SK-N-SH (cell line): ENCODE results near the gene PDXDC1. TPM values are rescaled to one million over a fixed set of nuclear protein-coding genes. Genes with fewer than 3 reads are reported as not detected.

Source experiments
- CTCF ChIA-PET: fragments of 300-600, 350-600 bp; formaldehyde crosslinking; extraction: SDS; loops from one replicate; lab custom pipeline; 2021; lab: Yijun Ruan, JAX
- POLR2A ChIA-PET: fragments of 350-600 bp; sonication (Branson Sonifier 250); formaldehyde crosslinking; extraction: SDS; loops from one replicate; lab custom pipeline; 2020; ENCODE audit warnings: antibody characterized with exemption, inconsistent platforms; lab: Yijun Ruan, JAX
- DNase-seq: peaks from one replicate; pipeline ENCODE4 v3.0.0; 2012
- H2AFZ ChIP-seq: fragments of 200-600 bp; sonication (generic); 2 replicates; pipeline ENCODE4 v1.8.1; 2016; ENCODE audit warnings: antibody characterized with exemption, mild to moderate bottlenecking, low read depth
- H3F3A ChIP-seq: fragments of 200-600 bp; sonication (generic); replicated peaks from 2 replicates; pipeline ENCODE3; 2016; ENCODE audit warnings: antibody characterized with exemption, mild to moderate bottlenecking; ENCODE audit not compliant: insufficient read depth
- H3K27ac ChIP-seq, 2 experiments: fragments of 200-500 bp in 1 of 2; fragments of 200-600 bp in 1 of 2; sonication (Bioruptor generic) in 1 of 2; sonication (generic), shearing (Covaris generic) in 1 of 2; 2 replicates each; pipeline versions ENCODE4 v1.5.1 to v1.6.1; 2014 to 2016; ENCODE audit warnings: low read depth in 2 of 2, inconsistent platforms in 1 of 2, low read length in 1 of 2, mild to moderate bottlenecking in 1 of 2, mixed read lengths in 1 of 2
- H3K27me3 ChIP-seq: fragments of 200-600 bp; sonication (generic), shearing (Covaris generic); 2 replicates; pipeline ENCODE4 v1.6.1; 2016; ENCODE audit warnings: mixed run types; ENCODE audit not compliant: insufficient read depth
- H3K36me3 ChIP-seq, 2 experiments: fragments of 200-500 bp in 1 of 2; fragments of 200-600 bp in 1 of 2; sonication (Bioruptor generic) in 1 of 2; sonication (generic) in 1 of 2; replicated peaks in 1 of 2; 2 replicates each; pipeline versions ENCODE3 to v1.5.1; 2014 to 2016; ENCODE audit warnings: low read length in 1 of 2, mild to moderate bottlenecking in 1 of 2; ENCODE audit not compliant: insufficient read depth in 2 of 2, control insufficient read depth in 1 of 2
- H3K4me1 ChIP-seq, 2 experiments: fragments of 200-500 bp in 1 of 2; fragments of 200-600 bp in 1 of 2; sonication (Bioruptor generic) in 1 of 2; sonication (generic), shearing (Covaris generic) in 1 of 2; 2 replicates each; pipeline versions ENCODE4 v1.5.1 to v1.6.1; 2014 to 2016; ENCODE audit warnings: low read depth in 1 of 2, low read length in 1 of 2, mixed run types in 1 of 2; ENCODE audit not compliant: insufficient read depth in 2 of 2, control insufficient read depth in 1 of 2
- H3K4me2 ChIP-seq: fragments of 200-600 bp; sonication (generic), shearing (Covaris generic); 2 replicates; pipeline ENCODE4 v1.6.1; 2017; ENCODE audit warnings: mixed run types
- H3K4me3 ChIP-seq, 2 experiments: fragments of 200-500 bp in 1 of 2; fragments of 200-600 bp in 1 of 2; sonication (Bioruptor generic) in 1 of 2; sonication (generic), shearing (Covaris generic) in 1 of 2; 2 replicates each; pipeline versions ENCODE4 v1.5.1 to v1.8.1; 2014 to 2016; ENCODE audit warnings: low read depth in 2 of 2, inconsistent platforms in 1 of 2, low read length in 1 of 2, mild to moderate bottlenecking in 1 of 2, mixed read lengths in 1 of 2, moderate library complexity in 1 of 2
- H3K79me2 ChIP-seq: fragments of 200-600 bp; sonication (generic); 2 replicates; pipeline ENCODE4 v1.8.1; 2017; ENCODE audit warnings: mild to moderate bottlenecking; ENCODE audit not compliant: insufficient read depth
- H3K9ac ChIP-seq: fragments of 200-600 bp; sonication (generic); 2 replicates; pipeline ENCODE4 v1.6.1; 2017; ENCODE audit warnings: mixed run types
- H3K9me2 ChIP-seq: fragments of 200-600 bp; sonication (generic); 2 replicates; pipeline ENCODE4 v1.6.1; 2017; ENCODE audit warnings: mixed run types
- H3K9me3 ChIP-seq: fragments of 200-600 bp; sonication (generic); 2 replicates; pipeline ENCODE4 v1.6.1; 2017; ENCODE audit warnings: mixed run types, mild to moderate bottlenecking, moderate library complexity
- H4K20me1 ChIP-seq: fragments of 200-600 bp; sonication (generic); 2 replicates; pipeline ENCODE4 v1.6.1; 2017; ENCODE audit warnings: mild to moderate bottlenecking, mixed run types; ENCODE audit not compliant: insufficient read depth
- CHD2 ChIP-seq: fragments of 150-350 bp; IDR thresholded peaks from 2 replicates; pipeline ENCODE4 v1.6.1; 2018; ENCODE audit warnings: low read length; ENCODE audit not compliant: partially characterized antibody
- ELF1 ChIP-seq: IDR thresholded peaks from 2 replicates; pipeline ENCODE4 v1.4.0; 2012
- EP300 ChIP-seq, 2 experiments: IDR thresholded peaks; 2 replicates each; pipeline versions ENCODE4 v1.4.0 to v1.6.1; 2012; ENCODE audit warnings: borderline replicate concordance in 1 of 2, low read depth in 1 of 2, low read length in 1 of 2
- EZH2phosphoT487 ChIP-seq: fragments of 200-600 bp; sonication (generic); IDR thresholded peaks from 2 replicates; pipeline ENCODE4 v1.6.1; 2017; ENCODE audit warnings: low read depth, mixed run types, mild to moderate bottlenecking, antibody characterized with exemption, moderate library complexity, borderline replicate concordance
- GABPA ChIP-seq: IDR thresholded peaks from 2 replicates; pipeline ENCODE4 v1.4.0; 2012; ENCODE audit warnings: low read depth, mild to moderate bottlenecking
- GATA2 ChIP-seq: sonication (generic); formaldehyde crosslinking; IDR thresholded peaks from 2 replicates; pipeline ENCODE4 v1.5.0; 2020; ENCODE audit warnings: mild to moderate bottlenecking, missing genetic modification reagents
- JUND ChIP-seq: IDR thresholded peaks from 2 replicates; pipeline ENCODE4 v1.4.0; 2012
- MEF2A ChIP-seq: IDR thresholded peaks from 2 replicates; pipeline ENCODE4 v1.4.0; 2012; ENCODE audit warnings: low read depth, borderline replicate concordance
- NRF1 ChIP-seq: IDR thresholded peaks from 2 replicates; pipeline ENCODE4 v1.6.1; 2012; ENCODE audit warnings: low read depth, mild to moderate bottlenecking, low read length
- POLR2AphosphoS5 ChIP-seq: IDR thresholded peaks from 2 replicates; pipeline ENCODE4 v1.6.1; 2012; ENCODE audit warnings: low read depth, low read length
- RAD21 ChIP-seq: IDR thresholded peaks from 2 replicates; pipeline ENCODE4 v1.6.1; 2012; ENCODE audit warnings: mild to moderate bottlenecking, low read length
- RFX5 ChIP-seq: IDR thresholded peaks from 2 replicates; pipeline ENCODE4 v1.6.1; 2012; ENCODE audit warnings: mild to moderate bottlenecking, improper control_type of control experiment, low read length
- SIN3A ChIP-seq: IDR thresholded peaks from 2 replicates; pipeline ENCODE4 v1.6.1; 2012; ENCODE audit warnings: low read depth, mild to moderate bottlenecking, low read length, moderate library complexity, borderline replicate concordance
- SMC3 ChIP-seq: IDR thresholded peaks from 2 replicates; pipeline ENCODE4 v1.6.1; 2012; ENCODE audit warnings: low read depth, low read length, improper control_type of control experiment
- TAF1 ChIP-seq: IDR thresholded peaks from 2 replicates; pipeline ENCODE4 v1.6.1; 2012; ENCODE audit warnings: low read depth, mild to moderate bottlenecking, low read length, moderate library complexity, borderline replicate concordance
- WGBS: methylation state at CpG from one replicate; pipeline ENCODE4 v1.1.6; 2017; ENCODE audit warnings: low lambda C conversion rate; 5-methylcytosine and 5-hydroxymethylcytosine counted together
- polyA plus RNA-seq, 3 experiments: library from polyadenylated mRNA; depleted of rRNA; stranded (reverse); fragments of >200 nt; gene quantifications; 2 replicates each; pipeline ENCODE4 v1.2.3, GENCODE V29; 2012
- TF ChIP-seq, protein P1 (sequence below): fragments of 150-350 bp; IDR thresholded peaks from 2 replicates; pipeline ENCODE4 v1.6.1; 2016; ENCODE audit warnings: mild to moderate bottlenecking, low read depth, low read length
- TF ChIP-seq, protein P2 (sequence below): IDR thresholded peaks from 2 replicates; pipeline ENCODE4 v1.4.0; 2012; ENCODE audit warnings: low read depth, borderline replicate concordance
- TF ChIP-seq, protein P3 (sequence below): IDR thresholded peaks from 2 replicates; pipeline ENCODE4 v1.4.0; 2012; ENCODE audit warnings: low read depth
- TF ChIP-seq, protein P4 (sequence below): IDR thresholded peaks from 2 replicates; pipeline ENCODE4 v1.6.1; 2012; ENCODE audit warnings: mild to moderate bottlenecking, low read depth, low read length, moderate library complexity

The PDXDC1 gene
- polyA plus RNA-seq, 1 of the 3 experiments (the other 2 are of a cell fraction) = 37.4 TPM

DNA sequence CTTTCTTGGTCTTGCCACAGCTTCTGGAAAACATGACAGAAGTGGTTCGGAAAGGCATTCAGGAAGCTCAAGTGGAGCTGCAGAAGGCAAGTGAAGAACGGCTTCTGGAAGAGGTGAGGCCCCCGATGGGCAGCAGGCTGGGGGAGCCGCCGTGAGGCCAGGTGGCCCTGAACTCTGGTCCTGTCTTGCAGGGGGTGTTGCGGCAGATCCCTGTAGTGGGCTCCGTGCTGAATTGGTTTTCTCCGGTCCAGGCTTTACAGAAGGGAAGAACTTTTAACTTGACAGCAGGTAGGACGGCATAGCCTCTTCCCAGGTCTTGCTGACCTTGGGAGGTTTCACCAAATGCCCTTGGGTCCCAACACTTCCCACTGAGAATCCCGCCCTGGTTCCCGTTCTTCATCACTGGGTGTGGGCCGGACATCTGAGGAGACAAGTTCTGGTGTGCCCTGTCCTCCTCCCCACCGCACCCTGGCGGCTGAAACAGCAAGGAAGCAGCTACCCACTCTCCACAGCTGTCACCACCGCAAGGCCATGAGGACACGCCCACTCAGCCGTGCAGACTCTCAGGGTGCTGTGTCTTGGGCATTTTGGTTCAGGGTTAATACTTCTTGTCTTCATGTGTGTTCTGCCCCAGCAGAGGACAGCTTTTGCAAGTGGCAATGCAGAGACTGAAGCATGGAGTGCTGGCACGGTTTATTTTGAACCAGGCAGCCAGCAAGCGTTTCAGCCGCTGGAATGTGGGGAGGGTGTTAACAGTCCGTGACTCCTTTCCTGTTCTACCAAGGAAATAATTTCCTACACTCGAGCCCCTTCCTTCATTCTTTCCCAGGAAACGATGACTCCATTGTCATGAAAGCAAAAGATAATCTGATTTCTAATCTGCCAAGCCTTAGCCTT lies 59.7 kb downstream of the PDXDC1 start:
- 97% methylated on average over 20 of the region's 23 CpGs for WGBS
- H3K4me2 ChIP-seq = no peak overlapping the region
- POLR2A ChIA-PET = interaction anchor here (0.8 kb wide), 1 partner anchor 557 kb away, joined by 3 read pairs; no protein-coding TSS in a partner anchor

More for the DNA sequence above, 59.7 kb downstream of the PDXDC1 start:
- Histone ChIP-seq H2AFZ (no peak overlapping the region), H3K4me3 (no peak overlapping the region), H3K9me3 (no peaks in the 10 kb centered on the region), H3K79me2 (peaks cover 4% of the 10 kb centered on the region; the same call in 1 of the 2 replicates), H3K27me3 (no peaks in the 10 kb centered on the region), H3F3A (peaks cover 4% of the 10 kb centered on the region), H3K9ac (no peak overlapping the region), H3K9me2 (no peaks in the 10 kb centered on the region), H3K36me3 (peaks cover 51 to 80% of the 10 kb centered on the region in 2 experiments), H3K4me1 (peaks cover 0 to 22% of the 10 kb centered on the region in 2 experiments; a peak in 2 of 4 replicates), H3K27ac (peak overlapping the region in 1 of 2 experiments; percentile 83; a peak in 2 of 4 replicates), H4K20me1 (peaks cover 5% of the 10 kb centered on the region; the same call in 1 of the 2 replicates)
- TF ChIP-seq GABPA (no peak), GATA2 (CRISPR knock-in tag) (no peak), RAD21 (no peak), NRF1 (no peak), POLR2AphosphoS5 (no peak), ELF1 (no peak), RFX5 (no peak), SMC3 (no peak), TAF1 (no peak), EP300 (IDR thresholded peaks at IDR 0.05; ENCODE audit: borderline replicate concordance in 1 of 2, low read depth in 1 of 2, low read length in 1 of 2) (no peak), SIN3A (no peak), CHD2 (no peak), EZH2phosphoT487 (no peak), JUND (no peak), MEF2A (no peak)
- TF ChIP-seq, protein P1, sequence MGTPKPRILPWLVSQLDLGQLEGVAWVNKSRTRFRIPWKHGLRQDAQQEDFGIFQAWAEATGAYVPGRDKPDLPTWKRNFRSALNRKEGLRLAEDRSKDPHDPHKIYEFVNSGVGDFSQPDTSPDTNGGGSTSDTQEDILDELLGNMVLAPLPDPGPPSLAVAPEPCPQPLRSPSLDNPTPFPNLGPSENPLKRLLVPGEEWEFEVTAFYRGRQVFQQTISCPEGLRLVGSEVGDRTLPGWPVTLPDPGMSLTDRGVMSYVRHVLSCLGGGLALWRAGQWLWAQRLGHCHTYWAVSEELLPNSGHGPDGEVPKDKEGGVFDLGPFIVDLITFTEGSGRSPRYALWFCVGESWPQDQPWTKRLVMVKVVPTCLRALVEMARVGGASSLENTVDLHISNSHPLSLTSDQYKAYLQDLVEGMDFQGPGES = no peak
- TF ChIP-seq, protein P2, sequence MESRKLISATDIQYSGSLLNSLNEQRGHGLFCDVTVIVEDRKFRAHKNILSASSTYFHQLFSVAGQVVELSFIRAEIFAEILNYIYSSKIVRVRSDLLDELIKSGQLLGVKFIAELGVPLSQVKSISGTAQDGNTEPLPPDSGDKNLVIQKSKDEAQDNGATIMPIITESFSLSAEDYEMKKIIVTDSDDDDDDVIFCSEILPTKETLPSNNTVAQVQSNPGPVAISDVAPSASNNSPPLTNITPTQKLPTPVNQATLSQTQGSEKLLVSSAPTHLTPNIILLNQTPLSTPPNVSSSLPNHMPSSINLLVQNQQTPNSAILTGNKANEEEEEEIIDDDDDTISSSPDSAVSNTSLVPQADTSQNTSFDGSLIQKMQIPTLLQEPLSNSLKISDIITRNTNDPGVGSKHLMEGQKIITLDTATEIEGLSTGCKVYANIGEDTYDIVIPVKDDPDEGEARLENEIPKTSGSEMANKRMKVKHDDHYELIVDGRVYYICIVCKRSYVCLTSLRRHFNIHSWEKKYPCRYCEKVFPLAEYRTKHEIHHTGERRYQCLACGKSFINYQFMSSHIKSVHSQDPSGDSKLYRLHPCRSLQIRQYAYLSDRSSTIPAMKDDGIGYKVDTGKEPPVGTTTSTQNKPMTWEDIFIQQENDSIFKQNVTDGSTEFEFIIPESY = no peak
- TF ChIP-seq, protein P3, sequence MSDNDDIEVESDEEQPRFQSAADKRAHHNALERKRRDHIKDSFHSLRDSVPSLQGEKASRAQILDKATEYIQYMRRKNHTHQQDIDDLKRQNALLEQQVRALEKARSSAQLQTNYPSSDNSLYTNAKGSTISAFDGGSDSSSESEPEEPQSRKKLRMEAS = no peak
- TF ChIP-seq, protein P4, sequence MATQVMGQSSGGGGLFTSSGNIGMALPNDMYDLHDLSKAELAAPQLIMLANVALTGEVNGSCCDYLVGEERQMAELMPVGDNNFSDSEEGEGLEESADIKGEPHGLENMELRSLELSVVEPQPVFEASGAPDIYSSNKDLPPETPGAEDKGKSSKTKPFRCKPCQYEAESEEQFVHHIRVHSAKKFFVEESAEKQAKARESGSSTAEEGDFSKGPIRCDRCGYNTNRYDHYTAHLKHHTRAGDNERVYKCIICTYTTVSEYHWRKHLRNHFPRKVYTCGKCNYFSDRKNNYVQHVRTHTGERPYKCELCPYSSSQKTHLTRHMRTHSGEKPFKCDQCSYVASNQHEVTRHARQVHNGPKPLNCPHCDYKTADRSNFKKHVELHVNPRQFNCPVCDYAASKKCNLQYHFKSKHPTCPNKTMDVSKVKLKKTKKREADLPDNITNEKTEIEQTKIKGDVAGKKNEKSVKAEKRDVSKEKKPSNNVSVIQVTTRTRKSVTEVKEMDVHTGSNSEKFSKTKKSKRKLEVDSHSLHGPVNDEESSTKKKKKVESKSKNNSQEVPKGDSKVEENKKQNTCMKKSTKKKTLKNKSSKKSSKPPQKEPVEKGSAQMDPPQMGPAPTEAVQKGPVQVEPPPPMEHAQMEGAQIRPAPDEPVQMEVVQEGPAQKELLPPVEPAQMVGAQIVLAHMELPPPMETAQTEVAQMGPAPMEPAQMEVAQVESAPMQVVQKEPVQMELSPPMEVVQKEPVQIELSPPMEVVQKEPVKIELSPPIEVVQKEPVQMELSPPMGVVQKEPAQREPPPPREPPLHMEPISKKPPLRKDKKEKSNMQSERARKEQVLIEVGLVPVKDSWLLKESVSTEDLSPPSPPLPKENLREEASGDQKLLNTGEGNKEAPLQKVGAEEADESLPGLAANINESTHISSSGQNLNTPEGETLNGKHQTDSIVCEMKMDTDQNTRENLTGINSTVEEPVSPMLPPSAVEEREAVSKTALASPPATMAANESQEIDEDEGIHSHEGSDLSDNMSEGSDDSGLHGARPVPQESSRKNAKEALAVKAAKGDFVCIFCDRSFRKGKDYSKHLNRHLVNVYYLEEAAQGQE = no peak
- no peak for DNase-seq
- CTCF ChIA-PET = interaction anchor here (1.5 kb wide), 1 partner anchor 10 kb away, joined by 5 read pairs; no protein-coding TSS in a partner anchor
